ENCODE data around the gene SLC6A1. TPM values are rescaled to one million over a fixed set of nuclear protein-coding genes. Genes with fewer than 3 reads are reported as not detected.

Gene SLC6A1
- 154 TPM for total RNA-seq

GRCh38 chr3:10992017-10992942 is at the start of gene SLC6A1:
Gene SLC6A1 (plus strand): TSS chr3:10992748. CDS start chr3:11017212, 24,464 bp downstream.

Other genes starting within 250 kb of the SLC6A1 start
- gene SLC6A11, start 176.5 kb upstream of the SLC6A1 start, total RNA-seq, result 108 TPM
- gene HRH1, start 161.7 kb downstream of the SLC6A1 start, total RNA-seq, result 7.8 TPM